SKM-1 (cell line): ENCODE results near the gene SLC26A9.

Experiments used
- DNase-seq: peaks from one replicate; lab custom pipeline; 2025; ENCODE audit not compliant: unreplicated experiment; lab: John Stamatoyannopoulos, UW

SLC26A9 gene

DNA sequence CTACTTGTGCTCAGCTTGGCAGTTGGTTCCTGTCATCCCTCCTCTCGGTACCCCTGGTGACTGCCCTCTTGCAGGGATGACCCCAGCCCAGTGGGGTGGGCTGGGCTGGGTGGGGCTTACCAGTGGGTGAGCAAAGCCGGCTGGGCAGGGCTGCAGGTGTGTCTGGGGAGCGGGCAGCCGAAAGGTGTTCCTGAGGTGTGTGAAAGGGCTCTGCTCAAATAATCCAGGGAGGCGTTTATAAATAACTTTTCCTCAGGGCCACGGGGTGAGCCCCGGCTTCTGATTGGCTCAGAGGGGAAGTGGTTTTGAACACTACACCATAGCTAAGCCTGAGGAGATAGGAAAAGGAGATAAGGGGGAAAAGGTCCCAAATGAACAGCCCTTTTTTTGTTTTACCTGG, at the start of gene SLC26A9:
Gene SLC26A9, minus strand, starts transcription at position 212 of the 400 bp plus-strand sequence. CDS start 7,636 bp downstream, outside the sequence.
- no peak for DNase-seq

DNA sequence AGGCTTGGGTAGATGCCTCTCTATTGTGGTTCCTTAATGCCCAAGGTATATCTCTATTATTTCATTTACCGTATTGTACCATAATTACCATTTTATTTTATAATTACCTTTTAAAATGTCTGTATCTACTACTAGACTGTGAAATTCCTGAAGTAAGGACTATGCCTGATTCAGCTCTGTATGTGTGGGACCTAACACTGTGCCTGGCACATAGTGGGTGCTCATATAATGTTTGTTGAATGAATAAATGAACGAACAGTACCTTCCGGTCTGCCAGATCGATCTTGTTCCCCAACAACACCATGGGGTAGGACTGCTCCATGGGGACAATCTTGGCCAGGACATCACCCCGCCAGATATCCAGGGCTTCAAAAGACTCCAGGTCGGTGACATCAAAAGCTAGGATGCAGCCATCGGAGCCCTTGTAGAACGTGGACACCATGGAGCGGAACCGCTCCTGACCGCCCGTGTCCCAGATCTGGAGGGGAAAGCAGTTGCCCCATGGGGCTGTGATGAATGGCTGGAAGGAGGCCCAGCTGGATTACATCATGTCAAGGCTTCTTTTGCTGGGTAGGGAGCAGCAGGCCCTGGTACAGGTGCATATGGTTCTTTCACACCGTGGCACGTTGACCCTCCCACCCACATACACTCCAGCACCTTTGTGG, 49.1 kb upstream of the SLC26A9 start:
- no peak for DNase-seq

DNA sequence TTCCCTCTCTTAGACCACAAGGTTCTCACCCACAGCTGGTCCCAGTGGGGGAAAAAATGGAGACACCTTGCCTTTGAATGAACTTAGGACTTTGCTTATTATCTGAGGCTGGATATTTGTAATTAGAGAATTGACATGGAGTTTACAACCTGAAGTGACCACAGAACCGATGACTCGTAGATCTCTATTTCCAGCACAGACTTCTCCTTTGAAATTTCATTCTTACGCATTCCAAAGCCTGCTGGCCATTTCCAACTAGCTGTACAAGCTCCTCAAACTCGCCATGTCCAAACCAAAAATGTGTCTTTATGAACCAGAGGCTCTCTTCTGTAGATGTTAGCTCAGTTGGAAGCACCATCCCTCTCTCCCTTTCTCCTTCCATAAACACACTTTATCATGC, 48.0 kb upstream of the SLC26A9 start:
- DNase-seq, result no peak

- no peak for DNase-seq
Measured at GRCh38 chr1:205990226-205990625, 47.0 kb upstream of the SLC26A9 start.

DNA sequence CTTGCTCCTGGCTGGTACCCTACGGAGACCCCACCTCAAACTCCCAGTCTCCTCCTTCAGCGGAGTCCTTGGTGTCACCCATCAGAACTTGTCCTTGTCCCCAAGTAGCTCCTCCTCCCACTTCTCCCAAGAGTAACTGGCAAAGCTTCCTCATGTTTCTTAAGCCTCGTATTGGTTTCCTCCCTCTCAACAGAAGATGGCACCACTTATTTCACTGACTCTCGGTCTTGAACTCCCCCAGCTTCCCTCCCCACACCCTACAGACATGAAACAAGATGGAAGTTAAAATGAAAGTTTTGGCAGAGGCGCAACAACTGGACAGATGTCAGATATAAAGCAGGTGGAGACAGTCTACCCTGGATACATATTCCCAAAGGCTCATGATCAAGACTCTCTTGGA, 46.5 kb upstream of the SLC26A9 start:
- no peak for DNase-seq

GRCh38 chr1:205988585-205988995, 45.3 kb upstream of the SLC26A9 start:
- no peak for DNase-seq

DNA sequence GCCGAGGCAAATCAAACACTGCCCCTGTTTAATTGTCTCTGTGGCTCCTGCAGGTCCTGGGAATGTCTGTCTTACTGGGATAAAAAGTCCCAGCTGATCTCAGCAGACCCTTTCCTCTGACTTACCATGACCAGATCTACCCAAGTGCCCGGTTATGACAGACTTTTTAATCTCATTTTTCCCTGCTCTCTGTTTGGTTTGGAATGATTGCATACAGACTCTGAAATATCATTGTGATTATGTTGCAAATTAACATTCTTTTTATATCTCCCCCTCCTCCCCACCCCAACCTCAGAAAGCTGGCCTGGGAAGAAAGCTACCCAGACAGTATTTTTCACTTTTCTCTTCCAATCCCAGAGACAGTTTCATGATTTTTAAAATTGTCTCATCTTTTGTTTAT, 43.6 kb upstream of the SLC26A9 start:
- no peak for DNase-seq

- DNase-seq, result no peak
Measured at GRCh38 chr1:205986292-205986691, 43.0 kb upstream of the SLC26A9 start.

DNA sequence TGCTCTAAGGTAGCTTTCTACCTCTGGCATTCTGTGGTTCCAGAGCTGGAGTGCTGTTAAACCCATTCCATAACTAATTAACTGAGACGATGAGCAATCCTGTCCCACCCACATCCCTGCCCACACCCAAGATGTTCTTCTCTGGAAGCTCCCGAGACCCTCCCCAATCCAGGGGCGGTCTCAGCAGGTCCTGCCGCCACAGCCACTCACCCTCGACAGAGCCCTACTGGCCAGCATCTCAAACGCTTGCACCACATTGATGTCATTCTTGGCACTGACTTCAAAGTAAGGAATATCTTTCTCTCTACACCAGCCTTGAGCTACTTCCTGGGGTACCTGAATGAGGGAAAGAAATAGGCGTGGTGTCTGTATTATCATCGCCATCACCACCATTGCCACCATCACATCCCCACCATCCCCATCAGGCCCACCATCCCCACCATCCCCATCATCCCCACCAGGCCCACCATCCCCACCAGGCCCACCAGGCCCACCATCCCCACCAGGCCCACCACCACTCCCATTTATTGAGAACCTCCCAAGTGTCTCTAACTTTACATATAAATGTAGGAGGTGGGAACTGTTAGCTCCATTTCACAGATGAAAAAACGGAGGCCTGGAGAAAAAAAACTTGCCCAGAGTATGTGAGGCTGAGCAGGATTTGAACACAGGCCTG, 42.2 kb upstream of the SLC26A9 start:
- no peak for DNase-seq

DNA sequence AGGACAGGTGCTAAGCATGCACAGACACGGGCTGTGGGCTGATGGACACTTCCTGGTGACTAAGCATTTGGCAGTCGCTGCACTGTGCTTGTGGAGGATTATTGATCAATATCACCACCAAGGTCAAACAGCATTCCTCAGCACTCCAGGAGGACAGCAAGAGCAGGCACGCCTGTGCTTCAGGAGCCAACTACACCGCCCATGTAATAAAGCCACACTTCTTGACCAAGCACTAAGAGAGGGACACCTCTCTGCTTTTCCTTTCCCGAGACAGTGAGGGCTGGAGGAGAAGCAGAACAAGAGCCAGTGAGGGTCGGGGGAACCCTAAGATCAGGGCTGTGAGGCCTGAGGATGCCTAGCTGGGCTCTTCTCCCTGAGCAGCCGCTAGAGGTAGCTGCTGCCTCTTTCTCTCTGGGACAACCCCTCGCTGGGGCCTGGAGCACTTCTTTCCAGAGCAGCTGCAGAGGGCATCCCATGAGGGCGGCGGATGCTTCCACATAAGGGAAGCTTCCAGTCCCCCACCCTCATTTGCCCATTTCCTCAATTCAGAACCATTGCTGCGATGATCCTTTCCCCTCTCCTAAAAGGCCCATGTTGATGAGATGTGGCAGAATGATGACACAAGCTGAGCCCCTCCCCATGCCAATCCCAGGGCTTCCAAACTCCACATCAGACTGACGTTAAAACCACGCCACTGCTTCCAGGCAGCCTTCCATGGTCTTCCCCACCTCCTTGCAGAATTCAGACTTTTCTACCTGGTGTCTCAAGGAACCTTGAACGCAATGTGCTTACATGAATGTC, 40.9 kb upstream of the SLC26A9 start:
- DNase-seq, result peak; percentile 81

DNA sequence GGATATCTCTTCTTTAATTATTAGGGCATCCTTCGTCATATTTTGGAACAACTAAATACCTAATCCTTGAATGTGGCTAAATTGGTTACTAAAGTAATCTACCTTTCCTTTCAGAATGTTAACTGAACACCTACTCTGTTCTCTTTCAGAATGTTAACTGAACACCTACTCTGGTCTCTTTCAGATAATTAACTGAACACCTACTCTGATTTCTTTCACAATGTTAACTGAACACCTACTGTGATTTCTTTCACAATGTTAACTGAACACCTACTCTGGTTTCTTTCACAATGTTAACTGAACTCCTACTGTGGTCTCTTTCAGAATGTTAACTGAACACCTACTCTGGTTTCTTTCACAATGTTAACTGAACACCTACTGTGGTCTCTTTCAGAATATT, 38.0 kb upstream of the SLC26A9 start:
- DNase-seq, result no peak

DNA sequence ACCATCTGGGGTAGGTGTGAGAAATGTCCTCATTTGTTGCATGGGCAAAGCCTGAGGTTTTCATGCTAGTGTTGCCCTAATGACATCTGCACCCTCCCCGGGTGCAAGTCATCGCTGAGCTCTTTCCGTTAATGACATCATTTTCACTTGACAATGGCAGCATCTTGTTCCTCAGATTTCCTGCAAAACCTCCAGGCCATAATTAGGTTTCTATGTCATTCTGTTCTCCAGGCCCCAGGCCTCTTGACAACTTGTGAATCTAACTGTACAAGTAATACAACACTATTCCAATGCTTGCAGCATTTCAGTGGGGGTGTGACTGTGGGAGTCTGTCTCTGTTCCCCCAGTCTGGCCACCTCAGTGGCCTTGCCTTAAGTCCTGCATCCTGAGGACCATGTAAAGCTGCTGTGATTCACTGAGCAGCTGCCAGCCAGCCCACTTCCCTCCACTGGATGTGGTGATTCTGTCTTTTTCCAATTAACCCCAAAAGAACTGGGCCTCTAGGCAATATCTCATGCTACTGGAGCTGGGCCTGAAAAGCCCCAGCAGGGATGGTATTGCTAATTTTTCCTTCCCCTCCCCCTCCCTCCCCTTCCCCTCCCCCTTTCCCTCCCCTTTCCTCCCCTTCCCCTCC, 37.1 kb upstream of the SLC26A9 start:
- no peak for DNase-seq

- DNase-seq, result no peak
Measured at GRCh38 chr1:205979301-205979700, 36.0 kb upstream of the SLC26A9 start.

GRCh38 chr1:205978676-205979075, 35.4 kb upstream of the SLC26A9 start:
- no peak for DNase-seq

- peak; percentile 95 for DNase-seq
Measured at GRCh38 chr1:205977402-205978014, 34.3 kb upstream of the SLC26A9 start.

DNA sequence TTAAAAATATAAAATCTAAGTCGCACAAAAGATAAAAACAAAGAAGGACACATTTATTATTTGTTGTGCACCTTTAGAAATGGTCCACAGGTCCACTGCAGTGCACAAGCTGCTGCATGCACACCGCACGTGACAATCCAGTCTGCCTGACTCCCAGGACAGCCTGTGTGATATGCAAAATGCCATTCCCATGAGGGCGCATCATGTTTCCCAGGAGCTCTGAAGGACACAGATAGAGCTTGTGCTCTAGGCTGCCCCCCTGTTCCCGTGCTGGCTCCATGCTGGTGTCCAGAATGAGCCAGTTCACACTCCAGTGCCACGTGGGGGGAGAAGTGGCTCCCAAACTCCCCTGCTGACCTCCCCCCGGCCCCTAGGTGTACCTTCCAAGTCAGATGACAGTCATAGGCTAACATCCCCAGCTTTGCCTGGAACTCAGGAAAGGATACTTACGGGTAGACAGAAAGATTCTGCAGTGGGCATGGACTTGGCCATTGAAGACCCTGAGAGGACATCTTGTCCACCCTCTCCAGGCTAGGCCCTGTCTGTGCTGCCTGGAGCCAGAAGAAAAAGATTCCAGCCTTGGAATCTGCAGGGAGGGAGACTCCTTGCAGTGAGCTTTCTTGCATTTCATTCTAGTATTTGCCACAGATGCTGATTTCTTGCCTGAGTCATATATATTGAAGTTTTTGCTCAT, 33.6 kb upstream of the SLC26A9 start:
- no peak for DNase-seq

- DNase-seq, result no peak
Measured at GRCh38 chr1:205976036-205976435, 32.8 kb upstream of the SLC26A9 start.

DNA sequence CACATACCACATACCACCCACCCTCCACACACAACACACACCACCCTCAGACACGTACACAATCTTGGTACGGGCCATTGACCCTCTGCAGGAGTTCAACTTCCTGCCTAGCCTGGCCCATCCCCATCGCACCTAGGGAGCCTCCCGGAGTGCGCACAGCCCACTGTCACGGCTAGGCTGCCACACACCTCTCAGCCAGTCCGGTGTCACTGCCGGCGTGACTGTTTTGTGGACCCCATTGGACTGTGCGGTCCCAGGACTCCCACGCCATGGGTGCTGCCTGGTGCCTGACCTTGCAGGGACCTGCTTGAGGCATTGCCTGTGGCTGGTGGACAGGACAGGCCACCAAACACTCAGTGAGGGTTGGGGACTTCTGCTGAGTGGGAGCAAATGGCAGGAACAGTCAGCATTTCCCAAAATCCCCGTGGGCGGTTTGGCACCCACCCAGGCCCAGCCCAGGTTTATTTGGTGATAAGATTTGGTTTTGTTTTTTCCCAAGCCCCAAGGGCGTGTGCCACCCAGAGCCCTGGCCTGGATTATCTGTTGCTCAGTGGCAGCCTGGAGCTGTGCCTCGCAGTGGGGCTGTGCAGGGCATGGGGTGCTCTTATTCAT, 32.2 kb upstream of the SLC26A9 start:
- no peak for DNase-seq

DNA sequence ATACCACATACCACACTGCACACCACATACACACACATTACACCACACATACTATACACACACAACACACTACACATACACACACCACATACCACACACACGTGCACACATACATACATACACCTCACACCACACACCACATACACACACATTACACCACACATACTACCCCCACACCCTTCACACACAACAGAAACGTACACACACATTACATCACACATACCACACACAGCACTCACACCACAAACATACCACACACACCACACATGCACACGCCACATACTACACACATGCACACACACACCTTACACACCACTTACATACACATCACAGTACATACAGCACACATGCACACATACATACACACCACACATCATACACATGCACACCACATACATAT, 31.5 kb upstream of the SLC26A9 start:
- no peak for DNase-seq
